A549 treated with GW870086 at 1 μM for 4 hours (cell line): ENCODE results near the gene PPP1R3D. TPM values are rescaled to one million over a fixed set of nuclear protein-coding genes. Genes with fewer than 3 reads are reported as not detected.

Experiments
- total RNA-seq: library from RNA; stranded (reverse); fragments of 200-300 nt; extraction: Qiagen RNA extraction; gene quantifications from 5 replicates; pipeline ENCODE4 v1.2.3, GENCODE V29; 2022; ENCODE audit warnings: low read depth

PPP1R3D gene, protein sequence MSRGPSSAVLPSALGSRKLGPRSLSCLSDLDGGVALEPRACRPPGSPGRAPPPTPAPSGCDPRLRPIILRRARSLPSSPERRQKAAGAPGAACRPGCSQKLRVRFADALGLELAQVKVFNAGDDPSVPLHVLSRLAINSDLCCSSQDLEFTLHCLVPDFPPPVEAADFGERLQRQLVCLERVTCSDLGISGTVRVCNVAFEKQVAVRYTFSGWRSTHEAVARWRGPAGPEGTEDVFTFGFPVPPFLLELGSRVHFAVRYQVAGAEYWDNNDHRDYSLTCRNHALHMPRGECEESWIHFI
- 2.0 to 2.6 TPM (median 2.5 TPM) in 5 replicates for total RNA-seq

DNA sequence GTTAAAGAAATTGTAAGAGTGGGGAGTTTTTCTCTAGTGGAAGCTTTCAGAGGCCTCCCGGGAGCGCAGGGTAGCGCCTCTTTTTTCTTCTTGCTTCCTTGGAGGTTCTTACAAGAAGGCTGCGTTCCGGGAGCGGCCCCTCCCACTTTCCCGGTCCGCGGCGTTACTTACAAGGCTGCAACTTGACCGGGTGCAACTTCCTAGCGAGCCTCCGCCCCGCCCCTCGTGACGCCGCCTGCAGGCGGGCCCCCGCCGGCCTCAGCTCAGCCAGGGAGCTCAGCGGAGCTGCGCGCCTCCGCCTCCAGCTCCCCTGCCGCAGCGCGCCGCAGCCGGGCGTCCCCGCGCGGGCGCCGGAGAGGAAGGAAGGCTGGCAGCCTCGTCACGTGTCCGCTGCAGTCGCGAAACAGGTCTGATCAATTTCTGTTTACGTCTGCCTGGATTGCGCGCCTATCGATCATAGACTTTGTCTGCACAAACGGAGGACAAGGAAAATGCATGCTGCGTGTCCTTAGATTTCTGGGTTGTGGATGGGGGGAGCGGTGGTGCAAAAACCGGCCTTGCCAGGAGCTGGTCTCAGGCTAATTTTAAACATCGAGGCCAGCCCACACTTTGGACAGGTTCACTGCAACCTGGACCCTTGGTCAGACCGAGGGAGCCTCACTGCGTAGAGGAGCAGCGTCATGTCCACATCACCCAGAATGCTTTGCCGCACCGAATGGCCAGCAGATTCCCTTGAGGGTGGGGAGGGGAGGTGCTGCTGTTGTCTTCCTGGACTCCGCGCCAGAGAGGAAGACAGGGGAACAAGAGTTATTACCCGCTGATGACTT lies at the start of gene PPP1R3D, which contains the start of gene FAM217B:
PPP1R3D (minus strand) TSS at position 177 of the 827 bp plus-strand sequence. CDS start 374 bp downstream, outside the sequence.
FAM217B (plus strand) TSS at position 261 of the 827 bp plus-strand sequence. CDS start 3,555 bp downstream, outside the sequence.

GRCh38 chr20:59958123-59958522 lies 18.0 kb upstream of the PPP1R3D start, which contains the start of gene CDH26:
CDH26 (plus strand) TSS chr20:59958423; CDS start chr20:59958727, 304 bp downstream.

GRCh38 chr20:59933296-59933848 lies 6.7 kb downstream of the PPP1R3D start, which contains the start of gene SYCP2:
SYCP2 (minus strand) TSS chr20:59933637; CDS start chr20:59922413, 11,224 bp downstream.

Other genes starting within 250 kb of the PPP1R3D start
- gene SYCP2, start 6.7 kb downstream of the PPP1R3D start, total RNA-seq: 0.27 to 0.53 TPM (median 0.33 TPM) in 5 replicates
- 5.5 to 6.4 TPM (median 6.1 TPM) in 5 replicates for gene FAM217B, start 84 bp upstream of the PPP1R3D start, total RNA-seq
- gene CDH26, start 18.1 kb upstream of the PPP1R3D start, total RNA-seq: 0.10 to 0.23 TPM (median 0.15 TPM) in 4 of 5 replicates, not detected in the other